Liver (tissue), 9 donors: ENCODE data around the gene P2RY13. TPM values are rescaled to one million over a fixed set of nuclear protein-coding genes. Genes with fewer than 3 reads are reported as not detected.

Experiments used
- DNase-seq: peaks from one replicate; pipeline ENCODE4 v3.0.0-alpha.2; 2017; ENCODE audit warnings: low spot score
- H3K27ac ChIP-seq, 2 donors: one replicate each; pipeline ENCODE4 v1.7.0; 2013; ENCODE audit warnings: inconsistent platforms in 2 of 2, low read length in 2 of 2, control low read depth in 1 of 2, low read depth in 1 of 2, mild to moderate bottlenecking in 1 of 2
- H3K27me3 ChIP-seq, 4 donors: one replicate each; pipeline versions ENCODE4 v1.6.1 to v1.7.0; 2013; ENCODE audit warnings: low read length in 3 of 4, inconsistent platforms in 1 of 4, mild to moderate bottlenecking in 1 of 4, moderate library complexity in 1 of 4; ENCODE audit not compliant: control insufficient read depth in 4 of 4, insufficient read depth in 4 of 4
- H3K36me3 ChIP-seq, 4 donors: one replicate each; pipeline versions ENCODE4 v1.6.1 to v1.7.0; 2013; ENCODE audit warnings: low read length in 3 of 4, mild to moderate bottlenecking in 3 of 4, low read depth in 1 of 4, moderate library complexity in 1 of 4; ENCODE audit not compliant: control insufficient read depth in 4 of 4, insufficient read depth in 3 of 4
- H3K4me1 ChIP-seq, 4 donors: one replicate each; pipeline versions ENCODE4 v1.6.1 to v1.7.0; 2013; ENCODE audit warnings: low read length in 3 of 4, mild to moderate bottlenecking in 3 of 4, moderate library complexity in 1 of 4; ENCODE audit not compliant: control insufficient read depth in 4 of 4, insufficient read depth in 4 of 4
- H3K4me3 ChIP-seq, 3 donors: one replicate each; pipeline versions ENCODE4 v1.6.1 to v1.7.0; 2013; ENCODE audit warnings: low read length in 3 of 3, control low read depth in 1 of 3, low read depth in 1 of 3, mild to moderate bottlenecking in 1 of 3
- H3K9ac ChIP-seq, 2 donors: one replicate each; pipeline ENCODE4 v1.7.0; 2013; ENCODE audit warnings: low read length in 2 of 2, mild to moderate bottlenecking in 2 of 2, moderate library complexity in 2 of 2, control low read depth in 1 of 2, low read depth in 1 of 2
- H3K9me3 ChIP-seq, 4 donors: one replicate each; pipeline versions ENCODE4 v1.6.1 to v1.7.0; 2013; ENCODE audit warnings: low read length in 3 of 4; ENCODE audit not compliant: control insufficient read depth in 4 of 4
- EGR1 ChIP-seq, 2 donors: IDR thresholded peaks; 2 replicates each; pipeline ENCODE4 v1.6.1; 2016 to 2018; ENCODE audit warnings: antibody characterized with exemption in 2 of 2, low read depth in 2 of 2
- FOXA1 ChIP-seq: IDR thresholded peaks from 2 replicates; pipeline ENCODE4 v1.6.1; 2016; ENCODE audit warnings: antibody characterized with exemption
- FOXA2 ChIP-seq: IDR thresholded peaks from 2 replicates; pipeline ENCODE4 v1.6.1; 2016; ENCODE audit warnings: antibody characterized with exemption
- GABPA ChIP-seq, 2 donors: IDR thresholded peaks in 1 of 2; conservative IDR thresholded peaks in 1 of 2; 2 replicates each; pipeline ENCODE4 v1.6.1; 2016; ENCODE audit warnings: antibody characterized with exemption in 2 of 2, mild to moderate bottlenecking in 1 of 2, moderate library complexity in 1 of 2
- HNF4A ChIP-seq, 2 donors: conservative IDR thresholded peaks; 2 replicates each; pipeline ENCODE4 v1.6.1; 2016; ENCODE audit warnings: antibody characterized with exemption in 2 of 2, mild to moderate bottlenecking in 2 of 2
- HNF4G ChIP-seq: IDR thresholded peaks from 2 replicates; pipeline ENCODE4 v1.6.1; 2016; ENCODE audit warnings: antibody characterized with exemption
- JUND ChIP-seq, 2 donors: IDR thresholded peaks; 2 replicates each; pipeline ENCODE4 v1.6.1; 2016; ENCODE audit warnings: antibody characterized with exemption in 2 of 2
- NR2F2 ChIP-seq: IDR thresholded peaks from 2 replicates; pipeline ENCODE4 v1.6.1; 2016; ENCODE audit warnings: antibody characterized with exemption
- RAD21 ChIP-seq, 2 donors: IDR thresholded peaks; 2 replicates each; pipeline ENCODE4 v1.6.1; 2016; ENCODE audit warnings: antibody characterized with exemption in 2 of 2, mild to moderate bottlenecking in 2 of 2
- RXRA ChIP-seq, 2 donors: IDR thresholded peaks; 2 replicates each; pipeline ENCODE4 v1.6.1; 2017 to 2018; ENCODE audit warnings: antibody characterized with exemption in 2 of 2, mild to moderate bottlenecking in 1 of 2
- TAF1 ChIP-seq: conservative IDR thresholded peaks from 2 replicates; pipeline ENCODE4 v1.6.1; 2016; ENCODE audit warnings: antibody characterized with exemption, mild to moderate bottlenecking
- YY1 ChIP-seq: IDR thresholded peaks from 2 replicates; pipeline ENCODE4 v1.6.1; 2016; ENCODE audit warnings: antibody characterized with exemption, mild to moderate bottlenecking
- WGBS: extraction: QIAGEN DNeasy Blood & Tissue Kit; methylation state at CpG from one replicate; pipeline ENCODE4 v1.1.7; 2013; 5-methylcytosine and 5-hydroxymethylcytosine counted together
- polyA plus RNA-seq, 2 donors: library from polyadenylated mRNA; stranded (reverse) in 1 of 2; unstranded in 1 of 2; fragments of 200-250 nt in 1 of 2; fragments of >200 nt in 1 of 2; fragmentation: Nextera tagmentation in 1 of 2; extraction: Ambion mirVana in 1 of 2; gene quantifications; one replicate each; pipeline versions ENCODE4 v1.2.1 to v1.2.3, GENCODE V29; 2013 to 2015
- total RNA-seq, 2 donors: library from RNA; depleted of rRNA; stranded (reverse); fragments of >200 nt; gene quantifications; one replicate each; pipeline ENCODE4 v1.2.3, GENCODE V29; 2014
- TF ChIP-seq, protein P1 (sequence below): IDR thresholded peaks from 2 replicates; pipeline ENCODE4 v1.6.1; 2016; ENCODE audit warnings: antibody characterized with exemption, mild to moderate bottlenecking
- TF ChIP-seq, protein P2 (sequence below): IDR thresholded peaks from 2 replicates; pipeline ENCODE4 v1.6.1; 2016; ENCODE audit warnings: antibody characterized with exemption
- TF ChIP-seq, protein P3 (sequence below): IDR thresholded peaks from 2 replicates; pipeline ENCODE4 v1.6.1; 2016; ENCODE audit warnings: antibody characterized with exemption
- TF ChIP-seq, protein P4 (sequence below): IDR thresholded peaks from 2 replicates; pipeline ENCODE4 v1.6.1; 2016; ENCODE audit warnings: antibody characterized with exemption
- TF ChIP-seq, protein P5 (sequence below): fragments of 150-350 bp; IDR thresholded peaks from 2 replicates; pipeline ENCODE4 v1.5.1; 2017; ENCODE audit warnings: improper control_type of control experiment, low read depth, low read length; ENCODE audit not compliant: missing input control
- donor health status: healthy.
- donor health status: healthy.
- donor health status: healthy.
- donor health status: healthy.
- donor health status: healthy.

Gene P2RY13
- total and polyA plus RNA-seq, 4 donors, result 1.3 to 6.1 (median 3.2) TPM

DNA sequence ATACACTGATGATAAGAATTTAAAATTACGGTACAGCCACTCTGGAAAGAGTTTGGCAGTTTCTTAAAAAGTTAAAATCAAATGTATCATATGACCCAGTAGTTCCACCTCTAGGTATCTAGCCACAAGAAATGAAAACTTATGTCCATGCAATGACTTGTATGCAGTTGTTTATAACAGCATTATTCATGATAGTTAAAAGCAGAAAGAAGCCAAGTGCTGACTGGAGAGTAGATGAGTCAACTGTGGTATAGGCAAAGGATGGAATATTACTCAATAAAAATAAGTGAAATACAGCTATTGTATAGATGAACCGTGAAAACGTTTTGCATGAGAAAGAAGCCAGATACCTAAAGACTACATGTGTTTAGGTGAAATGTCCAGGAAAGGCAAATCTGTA, 27.6 kb downstream of the P2RY13 start (continued):
- TF ChIP-seq, protein P1, sequence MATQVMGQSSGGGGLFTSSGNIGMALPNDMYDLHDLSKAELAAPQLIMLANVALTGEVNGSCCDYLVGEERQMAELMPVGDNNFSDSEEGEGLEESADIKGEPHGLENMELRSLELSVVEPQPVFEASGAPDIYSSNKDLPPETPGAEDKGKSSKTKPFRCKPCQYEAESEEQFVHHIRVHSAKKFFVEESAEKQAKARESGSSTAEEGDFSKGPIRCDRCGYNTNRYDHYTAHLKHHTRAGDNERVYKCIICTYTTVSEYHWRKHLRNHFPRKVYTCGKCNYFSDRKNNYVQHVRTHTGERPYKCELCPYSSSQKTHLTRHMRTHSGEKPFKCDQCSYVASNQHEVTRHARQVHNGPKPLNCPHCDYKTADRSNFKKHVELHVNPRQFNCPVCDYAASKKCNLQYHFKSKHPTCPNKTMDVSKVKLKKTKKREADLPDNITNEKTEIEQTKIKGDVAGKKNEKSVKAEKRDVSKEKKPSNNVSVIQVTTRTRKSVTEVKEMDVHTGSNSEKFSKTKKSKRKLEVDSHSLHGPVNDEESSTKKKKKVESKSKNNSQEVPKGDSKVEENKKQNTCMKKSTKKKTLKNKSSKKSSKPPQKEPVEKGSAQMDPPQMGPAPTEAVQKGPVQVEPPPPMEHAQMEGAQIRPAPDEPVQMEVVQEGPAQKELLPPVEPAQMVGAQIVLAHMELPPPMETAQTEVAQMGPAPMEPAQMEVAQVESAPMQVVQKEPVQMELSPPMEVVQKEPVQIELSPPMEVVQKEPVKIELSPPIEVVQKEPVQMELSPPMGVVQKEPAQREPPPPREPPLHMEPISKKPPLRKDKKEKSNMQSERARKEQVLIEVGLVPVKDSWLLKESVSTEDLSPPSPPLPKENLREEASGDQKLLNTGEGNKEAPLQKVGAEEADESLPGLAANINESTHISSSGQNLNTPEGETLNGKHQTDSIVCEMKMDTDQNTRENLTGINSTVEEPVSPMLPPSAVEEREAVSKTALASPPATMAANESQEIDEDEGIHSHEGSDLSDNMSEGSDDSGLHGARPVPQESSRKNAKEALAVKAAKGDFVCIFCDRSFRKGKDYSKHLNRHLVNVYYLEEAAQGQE, result no peak
- TF ChIP-seq, protein P2, sequence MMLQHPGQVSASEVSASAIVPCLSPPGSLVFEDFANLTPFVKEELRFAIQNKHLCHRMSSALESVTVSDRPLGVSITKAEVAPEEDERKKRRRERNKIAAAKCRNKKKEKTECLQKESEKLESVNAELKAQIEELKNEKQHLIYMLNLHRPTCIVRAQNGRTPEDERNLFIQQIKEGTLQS, result no peak
- TF ChIP-seq, protein P3, sequence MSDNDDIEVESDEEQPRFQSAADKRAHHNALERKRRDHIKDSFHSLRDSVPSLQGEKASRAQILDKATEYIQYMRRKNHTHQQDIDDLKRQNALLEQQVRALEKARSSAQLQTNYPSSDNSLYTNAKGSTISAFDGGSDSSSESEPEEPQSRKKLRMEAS, result no peak
- TF ChIP-seq HNF4G (no peak), JUND (IDR thresholded peaks at IDR 0.05) (no peak), TAF1 (no peak), GABPA (IDR thresholded peaks at IDR 0.05 in 1 of 2, conservative IDR thresholded peaks at IDR 0.05 in 1 of 2) (no peak)

DNA sequence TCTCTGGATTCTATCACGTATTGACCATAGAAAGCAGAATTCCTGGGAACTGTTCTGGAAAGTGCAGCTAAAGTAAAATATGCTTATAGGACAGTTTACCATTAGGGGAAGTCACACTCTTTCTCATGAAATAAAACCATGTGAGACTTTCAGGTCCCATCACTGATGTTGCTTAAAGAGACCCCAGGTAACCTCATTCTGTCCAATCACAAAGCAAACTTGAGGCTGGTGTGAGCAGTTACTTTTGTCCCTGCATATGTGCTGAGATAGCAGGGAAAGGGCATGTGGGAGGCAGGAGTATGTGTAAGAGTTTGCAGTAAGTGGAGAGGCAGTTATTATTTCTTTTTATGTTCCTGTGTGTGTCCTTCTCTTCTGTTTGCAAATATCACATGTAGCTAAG, 28.8 kb downstream of the P2RY13 start:
- Histone ChIP-seq H3K27me3 (peaks cover 0 to 2% (median 0%) of the 10 kb centered on the region in 4 donors), H3K9ac (no peak overlapping the region), H3K4me3 (no peak overlapping the region), H3K27ac (no peak overlapping the region), H3K36me3 (no peaks in the 10 kb centered on the region), H3K9me3 (no peaks in the 10 kb centered on the region), H3K4me1 (no peaks in the 10 kb centered on the region)
- 80% methylated on average over 1 of the region's 1 CpG for WGBS
- TF ChIP-seq YY1 (no peak), FOXA2 (no peak), HNF4G (no peak), HNF4A (conservative IDR thresholded peaks at IDR 0.05) (no peak), JUND (IDR thresholded peaks at IDR 0.05) (no peak), TAF1 (no peak), EGR1 (IDR thresholded peaks at IDR 0.05; ENCODE audit: low read depth in 2 of 2) (no peak), GABPA (IDR thresholded peaks at IDR 0.05 in 1 of 2, conservative IDR thresholded peaks at IDR 0.05 in 1 of 2) (no peak), FOXA1 (no peak), RAD21 (IDR thresholded peaks at IDR 0.05) (no peak), RXRA (IDR thresholded peaks at IDR 0.05) (no peak), NR2F2 (no peak)
- TF ChIP-seq, protein P3, result no peak
- TF ChIP-seq, protein P2, result no peak
- TF ChIP-seq, protein P4, sequence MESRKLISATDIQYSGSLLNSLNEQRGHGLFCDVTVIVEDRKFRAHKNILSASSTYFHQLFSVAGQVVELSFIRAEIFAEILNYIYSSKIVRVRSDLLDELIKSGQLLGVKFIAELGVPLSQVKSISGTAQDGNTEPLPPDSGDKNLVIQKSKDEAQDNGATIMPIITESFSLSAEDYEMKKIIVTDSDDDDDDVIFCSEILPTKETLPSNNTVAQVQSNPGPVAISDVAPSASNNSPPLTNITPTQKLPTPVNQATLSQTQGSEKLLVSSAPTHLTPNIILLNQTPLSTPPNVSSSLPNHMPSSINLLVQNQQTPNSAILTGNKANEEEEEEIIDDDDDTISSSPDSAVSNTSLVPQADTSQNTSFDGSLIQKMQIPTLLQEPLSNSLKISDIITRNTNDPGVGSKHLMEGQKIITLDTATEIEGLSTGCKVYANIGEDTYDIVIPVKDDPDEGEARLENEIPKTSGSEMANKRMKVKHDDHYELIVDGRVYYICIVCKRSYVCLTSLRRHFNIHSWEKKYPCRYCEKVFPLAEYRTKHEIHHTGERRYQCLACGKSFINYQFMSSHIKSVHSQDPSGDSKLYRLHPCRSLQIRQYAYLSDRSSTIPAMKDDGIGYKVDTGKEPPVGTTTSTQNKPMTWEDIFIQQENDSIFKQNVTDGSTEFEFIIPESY, result no peak
- TF ChIP-seq, protein P5, sequence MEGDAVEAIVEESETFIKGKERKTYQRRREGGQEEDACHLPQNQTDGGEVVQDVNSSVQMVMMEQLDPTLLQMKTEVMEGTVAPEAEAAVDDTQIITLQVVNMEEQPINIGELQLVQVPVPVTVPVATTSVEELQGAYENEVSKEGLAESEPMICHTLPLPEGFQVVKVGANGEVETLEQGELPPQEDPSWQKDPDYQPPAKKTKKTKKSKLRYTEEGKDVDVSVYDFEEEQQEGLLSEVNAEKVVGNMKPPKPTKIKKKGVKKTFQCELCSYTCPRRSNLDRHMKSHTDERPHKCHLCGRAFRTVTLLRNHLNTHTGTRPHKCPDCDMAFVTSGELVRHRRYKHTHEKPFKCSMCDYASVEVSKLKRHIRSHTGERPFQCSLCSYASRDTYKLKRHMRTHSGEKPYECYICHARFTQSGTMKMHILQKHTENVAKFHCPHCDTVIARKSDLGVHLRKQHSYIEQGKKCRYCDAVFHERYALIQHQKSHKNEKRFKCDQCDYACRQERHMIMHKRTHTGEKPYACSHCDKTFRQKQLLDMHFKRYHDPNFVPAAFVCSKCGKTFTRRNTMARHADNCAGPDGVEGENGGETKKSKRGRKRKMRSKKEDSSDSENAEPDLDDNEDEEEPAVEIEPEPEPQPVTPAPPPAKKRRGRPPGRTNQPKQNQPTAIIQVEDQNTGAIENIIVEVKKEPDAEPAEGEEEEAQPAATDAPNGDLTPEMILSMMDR, result no peak
- TF ChIP-seq, protein P1, result no peak
- no peak for DNase-seq
